Kidney glomerular epithelial cell (primary cell): Measurements from ENCODE around the gene ETFA.
A peak's percentile ranks its signal among the peaks of the same experiment; 100 is the strongest.

Source experiments
- DNase-seq: peaks from one replicate; lab custom pipeline; 2025; lab: John Stamatoyannopoulos, UW

Gene ETFA

DNA sequence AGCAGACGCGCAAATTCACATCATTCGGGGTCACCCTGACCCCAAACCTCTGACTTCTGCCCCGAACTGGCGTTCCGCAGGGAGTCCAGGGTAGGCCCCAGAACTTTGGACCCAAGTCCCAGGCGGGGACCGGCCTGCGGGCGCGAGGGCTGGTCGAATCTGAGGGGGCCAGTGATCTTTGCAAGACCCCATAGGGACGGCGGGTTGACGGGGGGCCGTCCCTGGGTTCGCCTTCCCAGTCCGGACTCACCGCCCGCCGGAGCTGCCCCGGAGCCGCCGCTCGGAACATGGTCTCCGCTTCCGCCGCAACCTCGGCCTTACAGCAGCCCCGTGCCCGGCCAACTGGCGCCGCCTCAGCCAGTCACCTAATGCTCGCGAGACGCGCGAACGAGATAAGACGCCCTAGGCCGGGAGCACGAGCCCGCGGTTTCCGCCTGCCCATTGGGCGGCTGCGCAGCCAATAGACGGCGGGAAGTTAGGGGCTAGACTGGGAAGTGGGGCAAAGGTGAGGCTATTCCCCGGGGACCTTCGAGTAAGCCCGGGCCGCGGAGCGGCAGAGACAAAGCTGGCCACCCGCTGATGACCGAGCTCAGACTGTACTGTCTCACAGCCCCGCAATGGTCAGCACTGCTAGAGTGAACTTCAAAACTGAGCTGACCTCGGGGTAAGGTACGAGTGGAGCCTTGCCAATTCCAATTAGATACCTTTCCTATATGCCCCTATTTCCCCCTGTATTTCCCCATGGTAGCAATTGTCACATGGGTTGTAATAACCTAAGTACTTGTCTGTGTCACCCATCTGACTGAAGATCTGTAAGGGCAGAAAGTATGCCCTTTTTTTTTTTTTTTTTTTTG, at the start of gene ETFA:
TSS of gene ETFA (minus strand) at position 370 of the 854 bp plus-strand sequence. CDS start at position 289, 81 bp downstream.
- DNase-seq, result peak; percentile 97

DNA sequence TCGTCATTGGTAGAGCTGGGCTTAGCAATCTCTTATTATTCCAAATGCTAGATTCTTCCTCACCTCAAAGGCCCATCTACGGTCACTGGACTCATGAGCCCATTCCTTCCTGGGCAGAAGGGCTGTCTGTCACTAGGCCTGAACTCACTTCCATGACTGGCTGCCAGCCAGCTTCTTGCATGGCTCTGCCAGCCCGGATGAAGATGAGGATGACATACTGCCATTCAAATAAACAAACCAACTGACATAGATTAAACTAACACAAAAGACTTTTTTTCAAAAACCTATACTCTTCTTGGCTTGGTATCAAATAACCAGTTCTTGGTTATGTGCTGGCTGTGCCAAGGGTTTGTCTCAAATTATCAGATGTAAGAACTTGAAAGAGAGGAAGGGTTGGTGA, 49.1 kb upstream of the ETFA start:
- DNase-seq, result no peak

DNA sequence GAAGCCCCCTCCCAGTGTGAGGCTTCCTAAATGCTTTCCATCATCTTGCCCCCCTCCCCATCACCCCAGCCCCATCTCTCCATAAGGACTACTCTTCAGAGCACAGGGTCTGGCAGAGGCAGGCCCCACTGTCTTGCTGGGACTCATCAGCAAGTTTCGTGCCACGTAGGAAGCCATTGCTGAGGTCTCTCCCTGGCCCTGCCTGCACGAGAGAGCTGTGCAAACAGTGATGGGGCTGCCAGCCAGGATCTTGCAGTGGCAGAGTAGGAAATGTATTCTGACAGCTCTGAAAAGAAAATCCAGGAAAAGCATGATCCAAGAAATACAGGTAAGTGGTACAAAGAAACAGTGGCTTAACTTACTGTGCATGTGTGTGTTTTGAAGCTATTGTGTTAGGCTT, 47.9 kb upstream of the ETFA start:
- no peak for DNase-seq

DNA sequence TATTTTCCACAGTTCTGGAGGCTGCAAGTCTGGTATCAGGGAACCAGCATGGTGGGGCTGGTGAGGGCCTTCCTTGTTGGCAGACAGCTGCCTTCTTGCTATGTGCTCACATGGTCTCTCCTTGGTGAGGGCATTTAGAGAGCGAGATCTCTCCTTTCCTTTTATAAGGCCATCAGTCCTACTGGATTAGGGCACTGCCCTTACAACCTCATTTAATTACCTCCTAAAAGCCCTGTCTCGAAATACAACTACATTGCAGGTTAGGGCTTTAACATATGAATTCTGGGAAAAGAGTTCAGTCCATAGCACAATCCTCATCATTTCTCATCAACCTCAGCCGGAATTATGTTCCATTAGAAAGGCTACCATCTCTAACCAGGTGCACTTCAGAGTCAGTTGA, 47.2 kb upstream of the ETFA start:
- DNase-seq, result no peak

DNA sequence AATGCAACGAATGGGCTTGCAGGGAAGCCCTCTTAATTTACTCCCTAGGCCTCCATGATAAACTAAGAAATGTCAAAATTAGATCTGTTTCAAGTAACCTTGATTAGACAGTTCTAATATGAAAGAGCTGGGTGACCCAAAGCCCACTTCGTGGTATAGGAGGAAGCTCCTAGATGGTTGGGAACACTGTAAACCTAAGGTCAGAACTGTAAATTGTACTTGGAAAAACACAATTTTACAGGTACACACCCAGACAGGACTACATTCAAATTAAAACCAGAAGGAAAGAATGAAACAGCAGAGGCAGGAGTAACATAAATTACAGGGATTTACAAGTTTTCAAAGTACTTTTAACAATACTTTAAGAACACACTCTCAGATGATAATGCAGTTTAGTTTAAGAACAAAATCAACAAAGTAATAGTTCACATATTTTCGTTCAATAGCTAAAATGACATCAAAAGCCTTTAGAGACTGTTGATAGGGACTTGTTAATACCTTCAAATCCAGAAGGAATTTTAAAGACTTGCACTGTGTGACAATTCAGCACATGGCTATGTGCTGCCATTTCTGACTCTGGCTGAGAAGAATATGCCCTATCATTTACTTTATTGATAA, 43.7 kb upstream of the ETFA start:
- no peak for DNase-seq

DNA sequence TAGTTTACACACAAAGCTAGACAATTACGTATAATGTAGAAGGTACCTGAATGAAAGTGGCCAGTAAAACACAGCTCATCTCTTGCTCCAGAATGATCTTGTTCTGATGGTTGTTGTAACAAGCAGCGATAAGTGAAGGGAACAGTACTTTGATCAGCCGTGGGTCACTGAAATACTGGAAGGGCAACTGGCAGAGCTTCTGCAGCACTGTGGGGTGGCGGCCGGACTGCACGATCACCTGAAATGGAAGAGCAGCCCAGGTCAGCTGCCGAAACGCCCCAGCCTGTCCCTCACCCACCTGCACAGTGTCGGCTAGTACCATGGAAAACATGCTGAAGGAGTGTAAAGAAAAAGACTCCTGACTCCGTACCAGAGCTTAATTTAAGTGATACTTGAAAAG, 42.6 kb upstream of the ETFA start:
- DNase-seq, result no peak

DNA sequence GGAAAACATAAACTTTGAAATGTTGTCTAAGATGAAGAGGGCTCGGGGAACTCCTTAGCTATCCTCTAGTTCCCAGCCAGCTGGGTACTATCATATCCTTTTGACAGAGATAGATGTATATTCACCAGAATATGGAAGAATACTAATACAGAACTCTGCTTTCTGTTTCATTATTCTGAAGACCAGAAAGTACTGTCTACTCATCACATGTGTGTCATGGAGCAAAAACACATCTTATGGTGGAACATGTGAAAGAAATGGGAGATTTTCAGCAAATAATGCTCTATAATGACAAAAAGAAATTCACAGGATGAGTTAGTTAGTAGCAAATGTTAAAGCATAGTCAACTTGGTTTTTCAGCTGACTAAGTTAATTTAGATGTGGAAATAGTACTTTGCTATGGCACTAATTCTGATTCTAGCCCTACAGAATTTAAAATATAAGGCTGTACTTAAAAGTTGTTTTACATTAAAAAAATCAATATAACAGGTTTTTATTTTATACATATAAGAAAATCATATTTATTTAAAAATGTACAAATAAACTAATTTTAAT, 41.8 kb upstream of the ETFA start:
- DNase-seq, result no peak

DNA sequence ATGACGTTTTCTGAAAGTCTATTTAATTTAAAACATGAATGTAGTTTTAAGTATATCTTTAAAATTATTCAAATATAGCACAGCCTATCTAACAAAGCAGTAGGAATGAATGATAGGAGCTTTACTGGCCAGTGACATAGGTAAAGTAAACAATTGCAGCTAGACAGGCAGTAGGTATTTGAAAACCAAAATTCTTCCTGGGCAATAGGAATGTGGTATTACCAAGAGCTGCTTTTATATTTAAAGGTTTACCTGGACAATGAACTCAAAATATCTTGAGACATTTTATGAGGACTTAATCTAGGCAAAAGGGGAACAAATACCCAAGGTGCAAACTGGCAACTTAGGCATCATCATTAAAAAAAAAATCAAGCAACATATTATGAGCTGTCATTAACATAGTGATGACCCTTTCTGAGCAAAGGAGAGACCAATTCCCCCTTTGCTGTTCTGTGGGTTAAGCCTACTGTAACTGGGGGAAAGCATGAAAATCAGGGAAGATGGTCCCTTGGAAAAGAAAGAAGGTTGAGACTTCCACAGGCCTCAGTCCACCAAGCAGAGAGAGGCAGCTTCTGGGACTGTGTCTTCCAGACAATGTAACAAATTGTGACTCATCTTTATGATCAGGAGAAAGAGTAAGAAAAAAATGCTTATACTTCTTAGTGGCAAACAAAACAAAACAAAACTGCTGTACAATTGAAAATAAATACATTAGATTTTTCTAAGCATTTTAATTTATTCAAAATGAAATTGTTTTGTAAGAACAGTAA, 38.2 kb upstream of the ETFA start:
- no peak for DNase-seq

DNA sequence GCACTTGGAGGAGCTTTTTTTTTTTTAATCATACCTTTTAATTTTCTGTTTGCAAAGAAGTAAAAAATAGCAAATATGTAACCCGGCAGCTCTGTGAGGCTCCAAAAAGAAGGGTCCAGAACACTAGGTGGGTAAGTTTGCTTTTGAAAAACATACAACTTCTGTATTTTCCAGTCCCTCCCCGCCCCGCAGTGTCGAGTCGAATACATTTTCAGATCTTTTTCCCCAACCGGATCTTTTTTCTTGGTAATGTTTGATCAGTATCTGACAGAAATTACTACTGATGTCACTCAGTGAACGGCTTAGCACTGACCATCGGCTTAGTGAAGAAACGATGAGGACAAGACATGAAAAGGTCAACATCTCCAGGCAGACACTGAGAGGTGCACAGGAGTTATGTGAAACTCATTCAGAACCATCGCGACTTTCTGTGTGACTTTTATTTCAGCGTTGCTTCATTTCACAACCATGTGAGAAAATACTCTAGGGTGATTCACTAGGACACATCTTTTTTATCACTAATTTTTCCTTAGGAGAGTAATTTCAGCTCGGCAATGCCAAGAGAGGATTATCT, 36.3 kb upstream of the ETFA start:
- no peak for DNase-seq

DNA sequence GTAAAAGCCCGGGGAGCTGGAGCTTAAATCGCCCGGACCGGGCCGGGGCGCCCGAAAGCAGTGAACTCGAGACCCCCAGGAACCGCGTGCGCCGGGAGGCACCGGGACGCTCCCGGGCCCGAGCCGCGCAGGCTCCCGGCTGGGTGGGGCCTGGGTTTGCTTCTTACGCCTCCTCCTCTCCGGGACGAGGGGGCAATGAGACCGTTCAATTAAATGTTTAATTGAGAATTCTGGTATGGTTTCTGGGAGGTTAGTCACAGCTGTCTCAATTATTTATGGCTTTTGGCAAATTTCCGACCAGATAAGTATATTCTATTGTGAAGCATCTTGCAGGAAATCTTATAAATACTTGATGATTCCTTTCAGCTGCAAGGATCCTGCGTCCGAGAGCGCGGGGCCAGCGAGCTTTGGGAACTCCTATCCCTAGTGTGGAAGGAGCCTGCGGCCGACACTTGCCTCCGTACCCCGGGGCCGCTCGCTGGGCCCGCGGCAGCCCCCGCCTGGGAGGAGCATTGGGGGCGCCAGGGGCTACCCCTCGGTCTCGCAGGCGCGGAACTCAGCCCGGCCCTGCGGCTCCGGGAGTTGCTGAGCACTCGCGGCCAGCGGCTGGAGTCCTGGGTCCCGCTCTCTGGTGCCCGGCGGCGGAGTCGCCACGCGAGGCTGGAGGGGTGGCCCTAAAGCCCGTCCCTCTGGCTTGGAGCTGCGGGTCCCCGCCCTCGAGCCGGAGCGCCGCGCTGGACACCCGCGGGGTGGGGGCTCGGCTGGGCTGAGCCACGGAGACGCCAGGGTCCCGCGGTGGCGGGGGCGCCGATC, 35.6 kb upstream of the ETFA start:
- DNase-seq, result no peak

DNA sequence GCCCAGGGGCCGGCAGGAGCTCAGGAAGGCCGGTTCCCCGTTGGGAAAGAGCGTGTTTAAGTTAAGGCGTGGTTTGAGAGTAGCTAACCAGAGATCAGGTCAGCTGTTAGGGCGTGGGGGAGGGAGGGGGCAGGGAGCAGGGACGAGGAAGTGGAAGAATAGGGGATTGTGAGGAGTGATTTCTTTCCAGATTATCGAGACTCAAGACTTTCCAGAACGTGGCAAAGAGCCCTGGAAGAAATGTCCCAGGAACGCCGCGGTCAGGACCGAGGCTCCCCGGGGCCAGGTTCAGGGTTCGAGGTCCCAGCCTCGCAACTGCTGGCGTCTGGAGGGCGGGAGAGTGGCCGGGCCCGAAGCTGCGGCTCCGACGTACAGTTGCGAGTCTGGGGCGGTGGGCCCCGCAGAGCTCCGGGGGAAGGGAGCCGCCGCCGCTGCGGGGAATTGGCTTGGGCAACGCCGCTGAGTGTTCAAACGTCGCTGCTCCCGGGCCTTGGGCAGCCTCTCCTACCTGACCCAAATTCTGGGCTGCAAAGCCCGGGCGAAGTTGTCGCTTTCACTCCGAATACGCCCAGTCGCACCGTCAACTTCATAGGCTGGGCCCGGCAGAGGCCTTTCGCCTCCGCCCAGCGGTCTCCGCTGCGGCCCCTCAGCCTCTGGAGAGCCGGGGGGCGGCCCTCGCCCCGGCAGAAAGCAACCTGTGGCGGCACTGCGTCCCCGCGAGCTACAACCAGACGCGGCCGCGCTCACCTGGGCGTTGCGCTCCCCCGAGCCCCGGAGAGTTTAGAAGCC, 34.8 kb upstream of the ETFA start:
- DNase-seq, result no peak

DNA sequence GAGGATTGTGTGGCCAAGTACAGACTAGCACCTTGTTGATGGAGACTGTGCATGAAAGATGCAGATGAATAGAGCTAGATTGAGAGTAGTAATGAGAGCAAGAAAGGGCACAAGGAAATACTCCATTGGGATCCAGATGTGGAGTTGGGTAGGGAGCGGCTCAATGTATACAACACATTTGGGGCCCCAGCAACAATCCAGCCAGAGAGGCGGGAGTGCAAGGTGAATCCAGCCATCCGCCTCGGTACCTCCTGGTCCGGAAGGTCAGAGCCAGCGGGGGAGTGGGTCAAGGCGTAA, 34.3 kb upstream of the ETFA start:
- DNase-seq, result no peak

DNA sequence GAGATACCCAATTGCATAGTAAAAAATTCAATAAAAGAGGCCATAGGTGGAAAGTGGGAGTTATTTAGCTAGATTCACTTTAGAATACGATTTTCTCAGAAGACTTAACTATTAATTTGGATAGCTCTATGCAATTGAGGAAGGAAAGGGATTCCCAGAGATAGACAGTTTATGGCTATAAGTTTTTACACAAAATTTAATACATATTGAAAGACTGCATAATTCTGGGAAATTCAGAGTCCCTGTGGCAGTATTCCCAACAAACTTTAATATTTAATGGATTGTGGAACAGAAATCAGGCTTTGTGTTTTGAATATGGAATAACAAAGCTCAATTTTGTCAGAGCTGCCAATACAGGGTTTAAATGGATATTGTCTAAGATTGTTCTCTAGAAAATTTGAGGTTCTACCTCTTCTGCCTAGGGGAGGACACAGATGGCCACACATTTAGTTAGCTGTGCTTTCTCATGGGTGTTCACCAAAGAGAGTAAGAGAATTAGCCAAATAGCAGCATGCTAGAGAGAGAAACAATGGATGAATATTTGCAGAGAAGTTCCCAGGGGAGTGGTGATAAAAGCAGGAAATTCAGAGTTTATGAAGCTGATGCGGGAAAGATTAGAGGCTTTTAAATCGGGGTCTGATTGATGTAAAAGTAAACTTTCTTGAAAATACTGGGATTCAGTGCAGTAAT, 33.8 kb upstream of the ETFA start:
- DNase-seq, result no peak

DNA sequence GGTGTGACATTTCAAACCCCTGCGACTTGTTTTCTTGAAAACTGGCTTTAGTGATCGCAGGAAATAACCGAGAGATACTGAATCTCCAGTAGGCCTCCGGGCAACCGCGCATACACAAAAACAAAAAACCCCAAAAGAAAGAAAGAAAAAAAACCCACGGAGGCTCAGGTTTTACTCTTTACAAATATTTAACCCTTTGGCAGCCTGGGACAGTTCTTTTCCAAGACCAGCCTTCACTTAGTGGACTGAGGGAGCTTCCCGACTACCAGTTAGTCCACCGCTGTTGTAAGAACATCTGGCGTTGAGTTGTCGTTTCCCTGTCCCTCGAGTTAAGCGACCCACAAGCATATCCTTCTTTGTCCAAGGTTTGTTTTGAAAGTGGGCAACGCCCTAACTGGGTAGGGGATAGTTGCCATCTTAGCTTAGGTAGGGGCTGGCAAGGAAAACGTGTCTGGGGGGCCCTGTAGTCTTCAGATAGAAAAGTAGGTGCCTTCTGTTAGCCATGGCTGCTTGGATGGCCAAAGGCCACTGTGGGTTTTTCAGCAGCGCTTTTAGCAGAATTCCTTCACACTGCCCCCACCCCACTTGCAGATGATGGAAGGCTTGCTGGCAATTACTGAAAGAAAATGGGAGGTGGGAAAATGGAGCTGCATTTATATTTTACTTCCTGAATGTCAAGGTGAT, 32.2 kb upstream of the ETFA start:
- DNase-seq, result no peak

DNA sequence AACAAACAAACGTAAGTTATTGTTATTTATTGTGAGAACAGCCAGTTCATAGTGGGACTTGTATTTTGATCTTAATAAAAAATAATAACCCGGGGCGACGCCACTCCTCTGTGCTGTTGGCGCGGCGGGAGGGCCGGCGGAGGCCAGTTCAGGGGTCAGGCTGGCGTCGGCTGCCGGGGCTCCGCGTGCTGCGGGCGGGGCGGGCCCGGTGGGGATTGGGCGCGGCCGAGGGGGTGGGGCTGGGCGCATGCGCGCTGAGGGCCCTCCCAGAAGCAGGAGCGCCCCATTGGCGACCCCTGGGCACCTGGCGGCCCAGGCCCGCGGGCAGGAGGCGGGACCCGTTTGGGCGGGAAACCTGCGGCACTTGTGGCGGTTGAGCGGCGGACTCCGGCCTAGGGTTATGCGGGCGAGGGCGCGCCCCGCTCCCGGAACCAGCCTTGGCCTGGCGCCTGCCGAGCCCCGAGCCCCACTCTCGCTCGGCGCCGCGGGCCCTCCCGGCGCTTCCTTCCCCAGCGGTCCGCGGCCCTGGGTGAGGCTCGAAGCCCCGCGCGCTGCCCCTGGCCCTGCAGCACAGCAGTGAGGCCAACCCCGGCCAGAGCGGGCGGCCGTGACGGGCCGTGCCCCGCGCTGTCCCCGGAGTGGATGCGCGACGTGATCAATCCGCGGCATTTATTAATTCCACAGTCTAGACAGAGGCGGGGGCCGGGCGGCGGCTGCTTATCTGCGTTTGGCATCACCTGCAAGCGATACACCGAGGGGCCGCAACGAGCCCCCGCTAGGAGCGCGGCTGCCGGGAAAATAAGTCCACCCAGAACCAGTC, 31.3 kb upstream of the ETFA start:
- no peak for DNase-seq

DNA sequence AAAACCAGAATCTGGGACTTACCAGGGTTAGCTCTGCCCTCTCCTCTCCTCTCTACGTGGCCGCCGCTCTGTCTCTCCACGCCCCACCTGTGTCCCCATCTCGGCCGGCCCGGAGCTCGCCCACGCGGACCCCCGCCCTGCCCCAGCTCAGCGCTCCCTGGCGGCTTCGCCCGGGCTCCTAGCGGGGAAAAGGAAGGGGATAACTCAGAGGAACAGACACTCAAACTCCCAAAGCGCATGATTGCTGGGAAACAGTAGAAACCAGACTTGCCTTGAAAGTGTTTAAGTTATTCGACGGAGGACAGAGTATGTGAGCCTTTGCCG, 30.8 kb upstream of the ETFA start:
- DNase-seq, result no peak

DNA sequence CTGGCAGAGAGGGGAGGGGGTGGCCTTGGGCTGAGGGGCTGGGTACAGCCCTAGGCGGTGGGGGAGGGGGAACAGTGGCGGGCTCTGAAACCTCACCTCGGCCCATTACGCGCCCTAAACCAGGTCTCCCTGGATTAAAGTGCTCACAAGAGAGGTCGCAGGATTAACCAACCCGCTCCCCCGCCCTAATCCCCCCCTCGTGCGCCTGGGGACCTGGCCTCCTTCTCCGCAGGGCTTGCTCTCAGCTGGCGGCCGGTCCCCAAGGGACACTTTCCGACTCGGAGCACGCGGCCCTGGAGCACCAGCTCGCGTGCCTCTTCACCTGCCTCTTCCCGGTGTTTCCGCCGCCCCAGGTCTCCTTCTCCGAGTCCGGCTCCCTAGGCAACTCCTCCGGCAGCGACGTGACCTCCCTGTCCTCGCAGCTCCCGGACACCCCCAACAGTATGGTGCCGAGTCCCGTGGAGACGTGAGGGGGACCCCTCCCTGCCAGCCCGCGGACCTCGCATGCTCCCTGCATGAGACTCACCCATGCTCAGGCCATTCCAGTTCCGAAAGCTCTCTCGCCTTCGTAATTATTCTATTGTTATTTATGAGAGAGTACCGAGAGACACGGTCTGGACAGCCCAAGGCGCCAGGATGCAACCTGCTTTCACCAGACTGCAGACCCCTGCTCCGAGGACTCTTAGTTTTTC, 30.2 kb upstream of the ETFA start:
- DNase-seq, result no peak

DNA sequence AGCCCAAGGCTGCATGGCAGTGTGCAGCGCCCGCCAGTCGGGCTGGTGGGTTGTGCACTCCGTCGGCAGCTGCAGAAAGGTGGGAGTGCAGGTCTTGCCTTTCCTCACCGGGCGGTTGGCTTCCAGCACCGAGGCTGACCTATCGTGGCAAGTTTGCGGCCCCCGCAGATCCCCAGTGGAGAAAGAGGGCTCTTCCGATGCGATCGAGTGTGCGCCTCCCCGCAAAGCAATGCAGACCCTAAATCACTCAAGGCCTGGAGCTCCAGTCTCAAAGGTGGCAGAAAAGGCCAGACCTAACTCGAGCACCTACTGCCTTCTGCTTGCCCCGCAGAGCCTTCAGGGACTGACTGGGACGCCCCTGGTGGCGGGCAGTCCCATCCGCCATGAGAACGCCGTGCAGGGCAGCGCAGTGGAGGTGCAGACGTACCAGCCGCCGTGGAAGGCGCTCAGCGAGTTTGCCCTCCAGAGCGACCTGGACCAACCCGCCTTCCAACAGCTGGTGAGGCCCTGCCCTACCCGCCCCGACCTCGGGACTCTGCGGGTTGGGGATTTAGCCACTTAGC, 29.6 kb upstream of the ETFA start:
- DNase-seq, result no peak
